Vagina (tissue), 2 donors: ENCODE data around the gene P4HA2. TPM values are rescaled to one million over a fixed set of nuclear protein-coding genes. Genes with fewer than 3 reads are reported as not detected.

Experiments used
- DNase-seq, 2 donors: peaks; one replicate each; pipeline ENCODE4 v3.0.0-alpha.2; 2017; ENCODE audit errors: extremely low spot score in 2 of 2
- H3K27ac ChIP-seq: fragments of 200-600 bp; sonication (generic); one replicate; pipeline ENCODE4 v1.5.1; 2019
- H3K27me3 ChIP-seq: fragments of 200-600 bp; sonication (generic); one replicate; pipeline ENCODE4 v1.5.1; 2019
- H3K36me3 ChIP-seq, 2 donors: fragments of 200-600 bp; sonication (generic); one replicate each; pipeline ENCODE4 v1.5.1; 2017 to 2019
- H3K4me1 ChIP-seq: fragments of 200-600 bp; sonication (generic); one replicate; pipeline ENCODE4 v1.5.1; 2019
- H3K4me3 ChIP-seq, 2 donors: fragments of 200-600 bp; sonication (generic); 1 replicate in 1 of 2; 2 replicates in 1 of 2; pipeline ENCODE4 v1.5.1; 2016 to 2019
- H3K9me3 ChIP-seq: fragments of 200-600 bp; sonication (generic); one replicate; pipeline ENCODE4 v1.5.1; 2019
- CTCF ChIP-seq, 3 experiments: fragments of 450-650 bp in 2 of 3; fragments of 200-600 bp in 1 of 3; sonication (generic) in 1 of 3; IDR thresholded peaks; one replicate each; pipeline ENCODE4 v1.5.1; 2017 to 2019; ENCODE audit warnings: antibody characterized with exemption in 3 of 3, mild to moderate bottlenecking in 2 of 3, moderate library complexity in 2 of 3
- POLR2A ChIP-seq, 2 donors: fragments of 450-650 bp; IDR thresholded peaks; one replicate each; pipeline ENCODE4 v1.6.1; 2017; ENCODE audit warnings: antibody characterized with exemption in 2 of 2, mild to moderate bottlenecking in 2 of 2, moderate library complexity in 2 of 2
- POLR2AphosphoS5 ChIP-seq, 2 donors: sonication (generic); formaldehyde crosslinking; IDR thresholded peaks; one replicate each; pipeline ENCODE4 v1.9.0; 2017; ENCODE audit warnings: antibody characterized with exemption in 2 of 2, mild to moderate bottlenecking in 2 of 2, low read depth in 1 of 2; ENCODE audit not compliant: insufficient read depth in 1 of 2
- intact Hi-C: fragments of 100-400 bp; cut with DNase I; formaldehyde crosslinking; loops from one replicate; pipeline ENCODE4 v1.15.1; 2023
- total RNA-seq: library from RNA; depleted of rRNA; stranded (reverse); fragments of >200 nt; gene quantifications from one replicate; pipeline ENCODE4 v1.2.3, GENCODE V29; 2016

Gene P4HA2
- total RNA-seq, 1 donor from 2014 or later: 42.0 TPM

GRCh38 chr5:132182359-132183040 is 45.2 kb downstream of the P4HA2 start:
- no peaks in the 10 kb centered on the region for H3K27me3 ChIP-seq
- H3K36me3 ChIP-seq: no peaks in the 10 kb centered on the region
- intact Hi-C loops: no loop called here
- TF ChIP-seq CTCF (IDR thresholded peaks at IDR 0.05) (no peak), POLR2AphosphoS5 (IDR thresholded peaks at IDR 0.05; ENCODE audit: insufficient read depth in 1 of 2, low read depth in 1 of 2) (no peak), POLR2A (IDR thresholded peaks at IDR 0.05) (no peak)
- H3K4me3 ChIP-seq: no peak overlapping the region
- no peaks in the 10 kb centered on the region for H3K9me3 ChIP-seq
- peaks cover 6% of the 10 kb centered on the region for H3K4me1 ChIP-seq
- no peak overlapping the region for H3K27ac ChIP-seq
- DNase-seq: no peak

DNA sequence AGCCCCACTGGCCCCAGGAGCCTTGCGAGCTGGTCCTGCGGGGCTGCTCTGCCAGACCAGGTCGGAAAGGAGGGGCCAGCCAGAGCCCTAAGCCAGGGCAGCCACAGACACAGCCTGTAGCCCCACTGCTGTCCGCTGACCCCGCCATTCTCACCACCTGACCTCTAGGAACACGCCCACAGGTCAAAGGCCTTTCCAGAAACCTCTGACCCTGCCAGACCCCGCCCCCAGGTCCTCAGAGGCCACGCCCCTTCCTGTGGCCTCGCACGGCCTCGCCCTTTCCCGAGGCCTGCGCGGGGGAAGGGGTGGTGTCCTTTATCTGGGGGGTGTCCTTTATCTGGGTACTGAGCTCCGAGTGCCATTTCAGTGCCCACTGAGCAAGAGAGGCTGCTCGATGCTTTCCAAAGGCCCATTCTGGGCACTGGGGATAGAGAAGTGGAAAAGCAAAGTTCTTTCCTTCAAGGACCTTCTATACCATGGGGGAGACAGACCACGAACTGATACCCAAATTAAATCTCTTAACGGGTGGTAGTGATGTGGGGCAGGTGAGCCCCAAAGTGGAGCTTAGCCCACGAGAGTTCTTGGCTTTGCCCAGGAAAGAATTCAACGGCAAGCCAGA is 46.5 kb downstream of the P4HA2 start:
- H3K27ac ChIP-seq: no peak overlapping the region
- H3K4me1 ChIP-seq: peaks cover 6% of the 10 kb centered on the region
- no peaks in the 10 kb centered on the region for H3K27me3 ChIP-seq
- H3K36me3 ChIP-seq: no peaks in the 10 kb centered on the region
- TF ChIP-seq CTCF (IDR thresholded peaks at IDR 0.05): no peak
- TF ChIP-seq POLR2A (IDR thresholded peaks at IDR 0.05): no peak
- no peak for TF ChIP-seq POLR2AphosphoS5 (IDR thresholded peaks at IDR 0.05; ENCODE audit: insufficient read depth in 1 of 2, low read depth in 1 of 2)
- no peak overlapping the region for H3K4me3 ChIP-seq
- H3K9me3 ChIP-seq: no peaks in the 10 kb centered on the region
- no peak for DNase-seq
- intact Hi-C loops: no loop called here

GRCh38 chr5:132180134-132180745 is 47.4 kb downstream of the P4HA2 start:
- Histone ChIP-seq H3K36me3 (no peaks in the 10 kb centered on the region), H3K9me3 (no peaks in the 10 kb centered on the region), H3K4me3 (no peak overlapping the region), H3K27me3 (no peaks in the 10 kb centered on the region), H3K27ac (no peak overlapping the region), H3K4me1 (peaks cover 6% of the 10 kb centered on the region)
- TF ChIP-seq POLR2AphosphoS5 (IDR thresholded peaks at IDR 0.05; ENCODE audit: insufficient read depth in 1 of 2, low read depth in 1 of 2): peak in 1 of 2 donors; percentile 29
- TF ChIP-seq POLR2A (IDR thresholded peaks at IDR 0.05): no peak
- TF ChIP-seq CTCF (IDR thresholded peaks at IDR 0.05): peak in 2 of 3 experiments; percentile 60 to 70
- no peak for DNase-seq
- intact Hi-C loops: no loop called here

DNA sequence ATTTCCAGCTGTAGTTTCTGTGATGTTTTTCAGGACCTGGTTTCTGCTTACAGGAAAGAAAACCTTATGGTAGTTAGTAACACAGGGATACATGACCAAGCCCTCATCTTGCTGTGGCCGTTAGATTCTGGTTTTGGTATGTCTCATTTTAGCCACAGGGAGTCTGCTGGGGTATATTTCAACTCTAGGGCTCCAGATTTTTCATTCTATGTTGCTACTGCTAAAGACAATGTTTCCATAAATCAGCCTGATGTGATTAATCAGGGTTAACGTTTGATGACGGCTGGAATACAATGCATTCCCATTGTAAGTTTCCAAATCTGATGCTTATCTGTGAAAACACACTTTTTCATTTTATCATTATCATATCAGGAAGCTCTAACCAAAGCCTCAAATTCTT is 48.2 kb downstream of the P4HA2 start:
- no peak for DNase-seq
- H3K36me3 ChIP-seq: no peaks in the 10 kb centered on the region
- H3K4me3 ChIP-seq: no peak overlapping the region
- no peak overlapping the region for H3K27ac ChIP-seq
- intact Hi-C loops: no loop called here
- TF ChIP-seq POLR2AphosphoS5 (IDR thresholded peaks at IDR 0.05; ENCODE audit: insufficient read depth in 1 of 2, low read depth in 1 of 2) (no peak), POLR2A (IDR thresholded peaks at IDR 0.05) (no peak), CTCF (IDR thresholded peaks at IDR 0.05) (no peak)
- H3K9me3 ChIP-seq: no peaks in the 10 kb centered on the region
- H3K27me3 ChIP-seq: no peaks in the 10 kb centered on the region
- H3K4me1 ChIP-seq: peaks cover 6% of the 10 kb centered on the region
